Measurements from ENCODE around the gene FGF3.

- TF ChIP-seq POLR2A (IDR thresholded peaks at IDR 0.05; ENCODE audit: low read length) (no peak), GATA1 (IDR thresholded peaks at IDR 0.05; ENCODE audit: low read depth, low read length) (no peak)
These were observed 6.7 kb upstream of the FGF3 start for GRCh38 chr11:69825941-69826340.

Data from erythroblast (primary cell).